Activated T-helper 1 cell treated with anti-CD3 and anti-CD28 coated beads, Interleukin-2, amount 50 U/mL, for 16 hours (primary cell): ENCODE results near the gene EIF2B2.

ENCODE experiments used
- DNase-seq, 2 donors: peaks; one replicate each; pipeline ENCODE4 v3.0.0-alpha.2; 2020; ENCODE audit warnings: low read depth in 1 of 2, low spot score in 1 of 2

EIF2B2 gene

GRCh38 chr14:75041613-75042012 lies 38.9 kb downstream of the EIF2B2 start:
- no peak for DNase-seq

- DNase-seq, result no peak
Observed at GRCh38 chr14:75042035-75042434, 39.3 kb downstream of the EIF2B2 start.

- DNase-seq, result no peak
Observed at GRCh38 chr14:75044322-75044721, 41.6 kb downstream of the EIF2B2 start.

- DNase-seq, result no peak
Observed at GRCh38 chr14:75044752-75045151, 42.0 kb downstream of the EIF2B2 start.

GRCh38 chr14:75046275-75046674 lies 43.6 kb downstream of the EIF2B2 start:
- no peak for DNase-seq

GRCh38 chr14:75046899-75047298 lies 44.2 kb downstream of the EIF2B2 start:
- no peak for DNase-seq

- DNase-seq, result no peak
Observed at GRCh38 chr14:75047506-75047905, 44.8 kb downstream of the EIF2B2 start.

- no peak for DNase-seq
Observed at GRCh38 chr14:75048101-75048500, 45.4 kb downstream of the EIF2B2 start.

GRCh38 chr14:75049136-75049535 lies 46.4 kb downstream of the EIF2B2 start:
- DNase-seq, result no peak

GRCh38 chr14:75049731-75050201 lies 47.0 kb downstream of the EIF2B2 start:
- DNase-seq, result no peak

GRCh38 chr14:75050852-75051555 lies 48.3 kb downstream of the EIF2B2 start, which contains the start of gene MLH3:
Gene MLH3, minus strand, starts transcription at chr14:75051467. Its CDS starts 1,812 bp downstream, at chr14:75049655.
- peak; percentile 59 to 72 for DNase-seq

GRCh38 chr14:75051556-75051899 lies 48.8 kb downstream of the EIF2B2 start:
- no peak for DNase-seq

- no peak for DNase-seq
Observed at GRCh38 chr14:75053396-75054291, 50.9 kb downstream of the EIF2B2 start.

GRCh38 chr14:75054421-75054820 lies 51.7 kb downstream of the EIF2B2 start:
- no peak for DNase-seq

GRCh38 chr14:75059642-75060041 lies 56.9 kb downstream of the EIF2B2 start:
- no peak for DNase-seq

GRCh38 chr14:75060420-75060819 lies 57.7 kb downstream of the EIF2B2 start:
- DNase-seq, result no peak
